HepG2 (cell line): ENCODE measurements around the gene NKD1. TPM values are rescaled to one million over a fixed set of nuclear protein-coding genes. Genes with fewer than 3 reads are reported as not detected.
A peak's percentile ranks its signal among the peaks of the same experiment; 100 is the strongest.

Source experiments
- BCL3 ChIP-seq: sonication (generic); formaldehyde crosslinking; IDR thresholded peaks from 2 replicates; pipeline ENCODE4 v1.5.1; 2020; ENCODE audit warnings: mild to moderate bottlenecking, missing genetic modification reagents, moderate library complexity
- CREBL2 ChIP-seq: sonication (generic); formaldehyde crosslinking; IDR thresholded peaks from 2 replicates; pipeline ENCODE4 v1.8.1; 2023; ENCODE audit warnings: missing genetic modification reagents, mild to moderate bottlenecking, borderline replicate concordance
- DRAP1 ChIP-seq: IDR thresholded peaks from 2 replicates; pipeline ENCODE4 v1.6.1; 2016; ENCODE audit warnings: missing genetic modification reagents, missing compliant biosample characterization
- ERF ChIP-seq: IDR thresholded peaks from 2 replicates; pipeline ENCODE4 v1.6.1; 2018; ENCODE audit warnings: missing biosample characterization, missing genetic modification reagents
- FOSL1 ChIP-seq: sonication (generic); formaldehyde crosslinking; IDR thresholded peaks from 2 replicates; pipeline ENCODE4 v1.9.0; 2021; ENCODE audit warnings: missing genetic modification reagents, borderline replicate concordance
- HES4 ChIP-seq: sonication (generic); formaldehyde crosslinking; IDR thresholded peaks from 2 replicates; pipeline ENCODE4 v1.9.0; 2021; ENCODE audit warnings: mild to moderate bottlenecking, missing genetic modification reagents, borderline replicate concordance
- HNRNPK ChIP-seq: fragments of 200-400 bp; formaldehyde crosslinking; IDR thresholded peaks from 2 replicates; pipeline ENCODE4 v1.6.1; 2018; ENCODE audit warnings: low read length, low read depth, moderate library complexity, mild to moderate bottlenecking; ENCODE audit not compliant: poor library complexity, severe bottlenecking
- KDM3A ChIP-seq: IDR thresholded peaks from 2 replicates; pipeline ENCODE4 v1.6.1; 2018; ENCODE audit warnings: low read depth, missing compliant biosample characterization
- LCORL ChIP-seq, 2 experiments: fragments of 450-650 bp in 1 of 2; sonication (generic) in 1 of 2; formaldehyde crosslinking in 1 of 2; IDR thresholded peaks; 2 replicates each; pipeline versions ENCODE4 v1.5.0 to v1.6.1; 2017 to 2020; ENCODE audit warnings: antibody characterized with exemption in 1 of 2, missing genetic modification reagents in 1 of 2
- MAFK ChIP-seq, 2 experiments: IDR thresholded peaks in 1 of 2; conservative IDR thresholded peaks in 1 of 2; 2 replicates each; pipeline ENCODE4 v1.6.1; 2011; ENCODE audit warnings: improper control_type of control experiment in 2 of 2, low read length in 2 of 2
- MLLT10 ChIP-seq: sonication (generic); formaldehyde crosslinking; IDR thresholded peaks from 2 replicates; pipeline ENCODE4 v1.4.0; 2020; ENCODE audit warnings: missing genetic modification reagents
- NBN ChIP-seq: fragments of 450-650 bp; conservative IDR thresholded peaks from 2 replicates; pipeline ENCODE4 v1.6.1; 2017
- NR1H2 ChIP-seq: sonication (generic); formaldehyde crosslinking; IDR thresholded peaks from 2 replicates; pipeline ENCODE4 v1.8.1; 2022; ENCODE audit warnings: low read depth, missing genetic modification reagents, borderline replicate concordance
- RBM39 ChIP-seq: fragments of 200-400 bp; formaldehyde crosslinking; IDR thresholded peaks from one replicate; pipeline ENCODE4 v1.6.1; 2018; ENCODE audit warnings: antibody characterized with exemption, mild to moderate bottlenecking, low read depth, low read length; ENCODE audit not compliant: poor library complexity, severe bottlenecking
- RFX3 ChIP-seq: IDR thresholded peaks from 2 replicates; pipeline ENCODE4 v1.6.1; 2016; ENCODE audit warnings: missing biosample characterization, missing genetic modification reagents
- SNRNP70 ChIP-seq: fragments of 200-400 bp; formaldehyde crosslinking; IDR thresholded peaks from 2 replicates; pipeline ENCODE4 v1.6.1; 2017; ENCODE audit warnings: mild to moderate bottlenecking, low read depth, low read length, moderate library complexity
- SOX13 ChIP-seq, 3 experiments: fragments of 450-650 bp in 1 of 3; sonication (generic) in 1 of 3; formaldehyde crosslinking in 1 of 3; IDR thresholded peaks in 2 of 3; conservative IDR thresholded peaks in 1 of 3; 2 replicates each; pipeline versions ENCODE4 v1.5.0 to v1.6.1; 2016 to 2020; ENCODE audit warnings: antibody characterized with exemption in 1 of 3, mild to moderate bottlenecking in 1 of 3, missing compliant biosample characterization in 1 of 3, missing genetic modification reagents in 1 of 3, moderate library complexity in 1 of 3
- YY1 ChIP-seq: IDR thresholded peaks from 2 replicates; pipeline ENCODE4 v1.6.1; 2011; ENCODE audit warnings: low read length, low read depth, moderate library complexity, mild to moderate bottlenecking; ENCODE audit not compliant: insufficient read depth, insufficient replicate concordance
- ZBTB1 ChIP-seq: sonication (generic); formaldehyde crosslinking; IDR thresholded peaks from 2 replicates; pipeline ENCODE4 v1.4.0; 2020; ENCODE audit warnings: missing genetic modification reagents, borderline replicate concordance
- ZBTB34 ChIP-seq: sonication (generic); formaldehyde crosslinking; IDR thresholded peaks from 2 replicates; pipeline ENCODE4 v1.8.0; 2022; ENCODE audit warnings: mild to moderate bottlenecking, missing genetic modification reagents
- ZFP82 ChIP-seq: sonication (generic); formaldehyde crosslinking; IDR thresholded peaks from 2 replicates; pipeline ENCODE4 v1.5.1; 2020; ENCODE audit warnings: mild to moderate bottlenecking, missing genetic modification reagents, borderline replicate concordance
- ZNF710 ChIP-seq: sonication (generic); formaldehyde crosslinking; IDR thresholded peaks from 2 replicates; pipeline ENCODE4 v1.5.0; 2020; ENCODE audit warnings: mild to moderate bottlenecking, missing genetic modification reagents, borderline replicate concordance
- polyA plus RNA-seq, 8 experiments: library from polyadenylated mRNA; depleted of rRNA in 3 of 8; stranded (reverse) in 7 of 8; unstranded in 1 of 8; fragments of >200 nt; fragmentation: Illumina TruSeq in 4 of 8; extraction: Trizol in 4 of 8; gene quantifications; 2 replicates each; pipeline versions ENCODE4 v1.2.1 to v1.2.3, GENCODE V29; 2011 to 2016; ENCODE audit warnings: low read depth in 4 of 8, missing spikeins in 1 of 8, mixed read lengths in 1 of 8; ENCODE audit not compliant: insufficient read depth in 1 of 8
- total RNA-seq, 5 experiments: library from RNA; depleted of rRNA; stranded (reverse); fragments of >200 nt; fragmentation: Illumina TruSeq; extraction: Trizol; gene quantifications; 2 replicates each; pipeline ENCODE4 v1.2.3, GENCODE V29; 2016; ENCODE audit warnings: low read depth in 1 of 5

The NKD1 gene
- total and polyA plus RNA-seq, 2 of the 13 experiments (the other 11 are each of a cell fraction or from before 2014, with no cell fraction given), result 70.4 to 121 TPM

- no peak for TF ChIP-seq BCL3 (CRISPR knock-in tag)
- no peak for TF ChIP-seq RFX3 (CRISPR knock-in tag)
- TF ChIP-seq MLLT10 (CRISPR knock-in tag), result no peak
- no peak for TF ChIP-seq CREBL2 (CRISPR knock-in tag)
- TF ChIP-seq LCORL (IDR thresholded peaks at IDR 0.05), result no peak
- TF ChIP-seq LCORL (CRISPR knock-in tag; IDR thresholded peaks at IDR 0.05), result peak; percentile 89
- TF ChIP-seq SNRNP70, result no peak
- no peak for TF ChIP-seq ERF
- no peak for TF ChIP-seq MAFK (conservative IDR thresholded peaks at IDR 0.05 in 1 of 2, IDR thresholded peaks at IDR 0.05 in 1 of 2; ENCODE audit: low read length in 2 of 2)
- no peak for TF ChIP-seq YY1
- TF ChIP-seq NR1H2 (CRISPR knock-in tag), result peak; percentile 53; the same call in 1 of the 2 replicates
- 0 out of 2 replicates have a peak, but pooled peaks have one; percentile 27 for TF ChIP-seq DRAP1 (CRISPR knock-in tag)
- peak; percentile 68; the same call in 1 of the 2 replicates for TF ChIP-seq ZBTB34
- no peak for TF ChIP-seq FOSL1
- TF ChIP-seq RBM39, result no peak
- TF ChIP-seq HNRNPK, result no peak
- TF ChIP-seq ZFP82 (CRISPR knock-in tag), result no peak
- TF ChIP-seq HES4, result 0 out of 2 replicates have a peak, but pooled peaks have one; percentile 49
- TF ChIP-seq SOX13 (IDR thresholded peaks at IDR 0.05), result no peak
- TF ChIP-seq SOX13 (CRISPR knock-in tag; conservative IDR thresholded peaks at IDR 0.05 in 1 of 2, IDR thresholded peaks at IDR 0.05 in 1 of 2), result no peak
- TF ChIP-seq KDM3A, result 0 out of 2 replicates have a peak, but pooled peaks have one; percentile 64
- no peak for TF ChIP-seq ZBTB1
- TF ChIP-seq ZNF710 (CRISPR knock-in tag), result no peak
- TF ChIP-seq NBN, result no peak
Measured at GRCh38 chr16:50668368-50669008, 120.3 kb downstream of the NKD1 start (continued).
